Measurements from ENCODE around the gene TARS1. TPM values are rescaled to one million over a fixed set of nuclear protein-coding genes. Genes with fewer than 3 reads are reported as not detected.

Gene TARS1
- total and polyA plus RNA-seq, 4 donors = 71.5 to 97.5 (median 81.7) TPM

- ATAC-seq (ENCODE audit: insufficient read depth, low FRiP score) (no peak), DNase-seq (no peak)
- no peaks in the 10 kb centered on the region for H3K9me3 ChIP-seq (ENCODE audit: control insufficient read depth in 4 of 4, insufficient read depth in 3 of 4, low read length in 3 of 4)
- H3K36me3 ChIP-seq (ENCODE audit: control insufficient read depth in 4 of 4, insufficient read depth in 4 of 4, low read length in 4 of 4) = no peaks in the 10 kb centered on the region
- H3K4me1 ChIP-seq (ENCODE audit: control insufficient read depth in 5 of 5, insufficient read depth in 5 of 5, low read length in 5 of 5) = peaks cover 0 to 19% (median 1%) of the 10 kb centered on the region in 5 donors
- TF ChIP-seq CTCF (IDR thresholded peaks at IDR 0.05; ENCODE audit: control extremely low read depth, extremely low read depth) = no peak
- no peaks in the 10 kb centered on the region for H3K27me3 ChIP-seq (ENCODE audit: control insufficient read depth in 3 of 3, insufficient read depth in 3 of 3, low read length in 2 of 3)
- H3K4me3 ChIP-seq = no peak overlapping the region
- H3K9ac ChIP-seq (ENCODE audit: insufficient read depth in 1 of 2, low read length in 2 of 2) = no peak overlapping the region
- 83 to 96% methylated on average over 1 of the region's 1 CpG for WGBS, 2 donors
- H3K27ac ChIP-seq (ENCODE audit: low read depth in 1 of 2, low read length in 1 of 2) = no peak overlapping the region
Observed at GRCh38 chr5:33490071-33490665, 49.4 kb downstream of the TARS1 start.

- no peak overlapping the region for H3K4me3 ChIP-seq
- H3K27me3 ChIP-seq (ENCODE audit: control insufficient read depth in 3 of 3, insufficient read depth in 3 of 3, low read length in 2 of 3) = no peaks in the 10 kb centered on the region
- no peak overlapping the region for H3K27ac ChIP-seq (ENCODE audit: low read depth in 1 of 2, low read length in 1 of 2)
- no peak for TF ChIP-seq CTCF (IDR thresholded peaks at IDR 0.05; ENCODE audit: control extremely low read depth, extremely low read depth)
- H3K9ac ChIP-seq (ENCODE audit: insufficient read depth in 1 of 2, low read length in 2 of 2) = no peak overlapping the region
- DNase-seq (peak in 1 of 3 donors; percentile 20), ATAC-seq (ENCODE audit: insufficient read depth, low FRiP score) (no peak)
- peaks cover 0 to 20% (median 3%) of the 10 kb centered on the region in 5 donors for H3K4me1 ChIP-seq (ENCODE audit: control insufficient read depth in 5 of 5, insufficient read depth in 5 of 5, low read length in 5 of 5)
- no peaks in the 10 kb centered on the region for H3K36me3 ChIP-seq (ENCODE audit: control insufficient read depth in 4 of 4, insufficient read depth in 4 of 4, low read length in 4 of 4)
- no peaks in the 10 kb centered on the region for H3K9me3 ChIP-seq (ENCODE audit: control insufficient read depth in 4 of 4, insufficient read depth in 3 of 4, low read length in 3 of 4)
Observed at GRCh38 chr5:33491941-33492340, 51.2 kb downstream of the TARS1 start.

GRCh38 chr5:33494466-33494865, 53.7 kb downstream of the TARS1 start:
- 23 to 31% methylated on average over 1 of the region's 1 CpG for WGBS, 2 donors
- Histone ChIP-seq H3K27ac (ENCODE audit: low read depth in 1 of 2, low read length in 1 of 2) (no peak overlapping the region), H3K4me1 (ENCODE audit: control insufficient read depth in 5 of 5, insufficient read depth in 5 of 5, low read length in 5 of 5) (peaks cover 0 to 18% (median 0%) of the 10 kb centered on the region in 5 donors), H3K9me3 (ENCODE audit: control insufficient read depth in 4 of 4, insufficient read depth in 3 of 4, low read length in 3 of 4) (no peaks in the 10 kb centered on the region), H3K36me3 (ENCODE audit: control insufficient read depth in 4 of 4, insufficient read depth in 4 of 4, low read length in 4 of 4) (no peaks in the 10 kb centered on the region), H3K27me3 (ENCODE audit: control insufficient read depth in 3 of 3, insufficient read depth in 3 of 3, low read length in 2 of 3) (no peaks in the 10 kb centered on the region), H3K4me3 (no peak overlapping the region), H3K9ac (ENCODE audit: insufficient read depth in 1 of 2, low read length in 2 of 2) (no peak overlapping the region)
- no peak for ATAC-seq (ENCODE audit: insufficient read depth, low FRiP score)
- TF ChIP-seq CTCF (IDR thresholded peaks at IDR 0.05; ENCODE audit: control extremely low read depth, extremely low read depth) = no peak
- peak in 2 of 3 donors; percentile 76 to 86 for DNase-seq

- H3K4me1 ChIP-seq (ENCODE audit: control insufficient read depth in 5 of 5, insufficient read depth in 5 of 5, low read length in 5 of 5) = peaks cover 0 to 1% (median 0%) of the 10 kb centered on the region in 5 donors
- DNase-seq (no peak), ATAC-seq (ENCODE audit: insufficient read depth, low FRiP score) (no peak)
- no peaks in the 10 kb centered on the region for H3K36me3 ChIP-seq (ENCODE audit: control insufficient read depth in 4 of 4, insufficient read depth in 4 of 4, low read length in 4 of 4)
- TF ChIP-seq CTCF (IDR thresholded peaks at IDR 0.05; ENCODE audit: control extremely low read depth, extremely low read depth) = no peak
- no peak overlapping the region for H3K4me3 ChIP-seq
- H3K27ac ChIP-seq (ENCODE audit: low read depth in 1 of 2, low read length in 1 of 2) = no peak overlapping the region
- 93 to 94% methylated on average over 4 of the region's 4 CpGs for WGBS, 2 donors
- no peaks in the 10 kb centered on the region for H3K27me3 ChIP-seq (ENCODE audit: control insufficient read depth in 3 of 3, insufficient read depth in 3 of 3, low read length in 2 of 3)
- peaks cover 0 to 3% (median 0%) of the 10 kb centered on the region in 4 donors for H3K9me3 ChIP-seq (ENCODE audit: control insufficient read depth in 4 of 4, insufficient read depth in 3 of 4, low read length in 3 of 4)
- no peak overlapping the region for H3K9ac ChIP-seq (ENCODE audit: insufficient read depth in 1 of 2, low read length in 2 of 2)
Observed at GRCh38 chr5:33501260-33501659, 60.5 kb downstream of the TARS1 start.
